Left lung (tissue), 10 donors: Measurements from ENCODE around the gene SMARCD3. TPM values are rescaled to one million over a fixed set of nuclear protein-coding genes. Genes with fewer than 3 reads are reported as not detected.
A peak's percentile ranks its signal among the peaks of the same experiment; 100 is the strongest.

Experiments
- ATAC-seq: fragments of 200-7000 bp; cut with Tn5 transposase; one replicate; pipeline ENCODE4 v1.9.1; 2020; ENCODE audit warnings: moderate library complexity
- DNase-seq, 4 donors: peaks; one replicate each; pipeline ENCODE4 v3.0.0-alpha.2; 2013 to 2020
- H3K27ac ChIP-seq, 2 donors: fragments of 200-600 bp; sonication (generic) in 1 of 2; one replicate each; pipeline versions ENCODE4 v1.5.0 to v1.8.0; 2020 to 2021
- H3K27me3 ChIP-seq, 2 donors: fragments of 200-600 bp; sonication (generic) in 1 of 2; one replicate each; pipeline versions ENCODE4 v1.5.0 to v1.8.0; 2020 to 2021
- H3K36me3 ChIP-seq, 2 donors: fragments of 200-600 bp; sonication (generic) in 1 of 2; one replicate each; pipeline versions ENCODE4 v1.5.0 to v1.8.0; 2020 to 2021
- H3K4me1 ChIP-seq, 2 donors: fragments of 200-600 bp; one replicate each; pipeline ENCODE4 v1.8.0; 2021
- H3K4me3 ChIP-seq, 2 donors: fragments of 200-600 bp; sonication (generic) in 1 of 2; one replicate each; pipeline versions ENCODE4 v1.5.0 to v1.8.0; 2020 to 2021; ENCODE audit warnings: mild to moderate bottlenecking in 1 of 2
- H3K9me3 ChIP-seq, 2 donors: fragments of 200-600 bp; sonication (generic) in 1 of 2; one replicate each; pipeline versions ENCODE4 v1.5.0 to v1.8.0; 2020 to 2021
- intact Hi-C, 2 donors: fragments of 100-400 bp; cut with DNase I; formaldehyde crosslinking; loops; one replicate each; pipeline versions ENCODE4 v1.11.2 to v1.14.2; 2022
- polyA plus RNA-seq, 6 donors: library from polyadenylated mRNA; unstranded; fragments of 120-200 nt; gene quantifications; one replicate each; pipeline ENCODE4 v1.2.1, GENCODE V29; 2013; ENCODE audit not compliant: insufficient read length in 6 of 6
- total RNA-seq, 2 donors: library from RNA; stranded (reverse); fragmentation: NEBNext Ultra II Directional; extraction: Animal tissue kit (Norgen Biotek cat#: 25700); gene quantifications; one replicate each; pipeline ENCODE4 v1.2.1, GENCODE V29; 2021
- TF ChIP-seq, protein P1 (sequence below), 2 donors: fragments of 200-600 bp; sonication (generic) in 1 of 2; IDR thresholded peaks; one replicate each; pipeline versions ENCODE4 v1.5.0 to v1.8.0; 2021; ENCODE audit warnings: antibody characterized with exemption in 2 of 2
- donor health status: DM: no; HTN: yes; CAD: no.
- donor health status: DM: no; HTN: no; CAD: no.

The SMARCD3 gene
- total and polyA plus RNA-seq, 8 donors: 45.5 to 130 (median 95.3) TPM

DNA sequence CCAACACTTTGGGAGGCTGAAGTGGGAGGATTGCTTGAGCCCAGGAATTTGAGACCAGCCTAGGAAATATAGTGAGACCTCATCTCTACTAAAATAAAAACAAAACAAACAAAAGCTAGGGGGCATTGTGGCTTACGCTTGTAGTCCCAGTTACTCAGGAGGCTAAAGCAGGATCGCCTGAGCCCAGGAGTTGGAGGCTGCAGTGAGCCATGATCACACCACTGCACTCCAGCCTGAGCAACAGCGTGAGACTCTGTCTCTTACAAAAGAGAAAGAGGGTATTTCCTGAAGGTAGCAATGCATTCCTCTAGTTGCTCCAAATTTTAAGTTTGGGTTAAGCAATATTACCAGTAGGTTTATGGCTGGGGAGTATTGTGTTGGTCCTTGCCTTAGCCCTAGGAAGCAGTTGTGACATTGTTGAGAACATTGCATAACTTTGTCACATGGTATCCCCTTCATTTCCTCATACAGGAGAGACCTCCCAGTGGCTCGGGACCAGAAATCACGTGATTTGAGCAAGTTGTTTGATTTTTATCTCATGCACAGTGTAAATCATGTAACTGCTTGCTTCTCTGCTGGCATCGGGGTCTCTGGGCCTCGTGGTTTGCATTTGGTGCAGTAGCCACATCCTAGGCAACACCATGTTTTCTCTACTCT, 23.3 kb upstream of the SMARCD3 start:
- Histone ChIP-seq H3K27ac (peak overlapping the region; percentile 51 to 88), H3K9me3 (no peaks in the 10 kb centered on the region), H3K36me3 (peaks cover 0 to 3% of the 10 kb centered on the region in 2 donors), H3K27me3 (no peaks in the 10 kb centered on the region), H3K4me3 (no peak overlapping the region), H3K4me1 (peaks cover 6 to 53% of the 10 kb centered on the region in 2 donors)
- TF ChIP-seq, protein P1, sequence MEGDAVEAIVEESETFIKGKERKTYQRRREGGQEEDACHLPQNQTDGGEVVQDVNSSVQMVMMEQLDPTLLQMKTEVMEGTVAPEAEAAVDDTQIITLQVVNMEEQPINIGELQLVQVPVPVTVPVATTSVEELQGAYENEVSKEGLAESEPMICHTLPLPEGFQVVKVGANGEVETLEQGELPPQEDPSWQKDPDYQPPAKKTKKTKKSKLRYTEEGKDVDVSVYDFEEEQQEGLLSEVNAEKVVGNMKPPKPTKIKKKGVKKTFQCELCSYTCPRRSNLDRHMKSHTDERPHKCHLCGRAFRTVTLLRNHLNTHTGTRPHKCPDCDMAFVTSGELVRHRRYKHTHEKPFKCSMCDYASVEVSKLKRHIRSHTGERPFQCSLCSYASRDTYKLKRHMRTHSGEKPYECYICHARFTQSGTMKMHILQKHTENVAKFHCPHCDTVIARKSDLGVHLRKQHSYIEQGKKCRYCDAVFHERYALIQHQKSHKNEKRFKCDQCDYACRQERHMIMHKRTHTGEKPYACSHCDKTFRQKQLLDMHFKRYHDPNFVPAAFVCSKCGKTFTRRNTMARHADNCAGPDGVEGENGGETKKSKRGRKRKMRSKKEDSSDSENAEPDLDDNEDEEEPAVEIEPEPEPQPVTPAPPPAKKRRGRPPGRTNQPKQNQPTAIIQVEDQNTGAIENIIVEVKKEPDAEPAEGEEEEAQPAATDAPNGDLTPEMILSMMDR (IDR thresholded peaks at IDR 0.05): no peak
- ATAC-seq (peak; percentile 85), DNase-seq (peak in 3 of 4 donors; percentile 49 to 81 (median 70))
- intact Hi-C loops: no loop called here

DNA sequence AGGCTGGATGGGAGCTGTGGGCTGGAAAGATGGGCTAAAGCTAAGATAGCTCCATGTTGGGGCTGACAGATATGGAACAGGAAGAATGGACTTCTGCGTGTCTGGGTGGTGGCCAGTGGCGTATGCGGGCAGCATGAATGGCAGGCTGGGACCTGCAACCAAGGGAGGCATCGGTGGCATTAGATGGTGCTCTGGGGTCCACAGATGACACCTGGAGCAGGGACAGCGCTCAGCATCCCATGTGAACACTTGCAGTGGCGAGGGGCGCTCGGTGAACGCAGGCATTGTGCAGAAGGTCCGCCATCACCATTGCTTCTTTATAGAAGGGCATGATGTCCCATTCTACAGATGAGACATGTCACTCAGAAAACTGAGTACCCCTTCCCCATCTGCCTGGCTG, 21.0 kb upstream of the SMARCD3 start:
- no peak overlapping the region for H3K4me3 ChIP-seq
- H3K9me3 ChIP-seq: no peaks in the 10 kb centered on the region
- intact Hi-C loops: no loop called here
- peaks cover 0 to 3% of the 10 kb centered on the region in 2 donors for H3K36me3 ChIP-seq
- TF ChIP-seq, protein P1 (IDR thresholded peaks at IDR 0.05): no peak
- no peaks in the 10 kb centered on the region for H3K27me3 ChIP-seq
- no peak overlapping the region for H3K27ac ChIP-seq
- peaks cover 6 to 40% of the 10 kb centered on the region in 2 donors for H3K4me1 ChIP-seq
- no peak for ATAC-seq
- DNase-seq: no peak

DNA sequence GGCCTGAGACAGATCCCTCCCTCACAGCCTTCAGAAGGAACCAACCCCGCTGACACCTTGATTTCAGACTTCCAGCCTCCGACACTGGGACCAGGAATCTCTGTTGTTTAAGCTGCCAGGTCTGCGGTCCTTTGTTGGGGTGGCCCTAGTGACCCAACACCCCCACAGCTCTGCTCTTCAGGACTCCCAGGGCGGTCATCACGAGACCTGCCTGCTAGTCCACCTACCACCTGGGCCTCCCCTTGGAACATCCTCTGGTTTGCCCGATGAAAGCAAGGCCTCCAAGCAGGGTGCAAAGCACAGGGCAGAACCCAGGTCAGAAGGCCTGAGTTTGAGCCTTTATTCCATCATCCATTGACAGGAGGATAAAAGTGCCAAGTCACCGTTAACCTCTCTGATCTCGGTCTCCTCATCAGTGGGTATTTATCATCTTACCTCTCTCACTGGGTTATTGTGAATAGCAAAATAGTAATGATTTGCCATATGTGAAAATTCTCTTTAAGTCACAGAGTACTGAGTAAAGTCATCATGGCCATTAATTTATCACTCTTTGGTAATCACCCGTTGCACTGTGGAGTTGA, 16.9 kb upstream of the SMARCD3 start:
- Histone ChIP-seq H3K36me3 (peaks cover 0 to 3% of the 10 kb centered on the region in 2 donors), H3K4me1 (no peaks in the 10 kb centered on the region), H3K4me3 (no peak overlapping the region), H3K27ac (no peak overlapping the region), H3K27me3 (peaks cover 0 to 14% of the 10 kb centered on the region in 2 donors), H3K9me3 (no peaks in the 10 kb centered on the region)
- ATAC-seq: no peak
- intact Hi-C loops: no loop called here
- DNase-seq: no peak
- TF ChIP-seq, protein P1 (IDR thresholded peaks at IDR 0.05): no peak

DNA sequence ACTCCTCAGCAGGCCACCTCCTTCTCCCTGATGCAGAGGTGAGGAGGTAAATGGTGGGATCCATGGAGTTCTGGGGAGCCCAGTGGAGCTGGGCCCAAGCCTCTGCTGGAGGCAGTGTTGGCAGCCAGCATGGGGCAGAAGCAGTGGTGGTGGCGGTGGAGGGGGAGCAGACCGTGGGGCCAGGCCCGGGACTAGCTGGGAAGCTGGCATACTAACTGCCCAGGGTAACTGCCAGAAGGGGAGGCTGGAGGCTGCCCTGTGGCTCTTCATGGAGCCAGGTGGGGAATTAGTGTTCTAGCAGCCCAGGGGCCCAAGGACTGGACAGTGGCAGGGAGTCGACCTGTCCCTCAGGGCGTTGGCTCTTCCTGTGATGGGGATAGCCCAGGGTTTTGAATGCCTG, 16.1 kb upstream of the SMARCD3 start:
- no peaks in the 10 kb centered on the region for H3K9me3 ChIP-seq

DNA sequence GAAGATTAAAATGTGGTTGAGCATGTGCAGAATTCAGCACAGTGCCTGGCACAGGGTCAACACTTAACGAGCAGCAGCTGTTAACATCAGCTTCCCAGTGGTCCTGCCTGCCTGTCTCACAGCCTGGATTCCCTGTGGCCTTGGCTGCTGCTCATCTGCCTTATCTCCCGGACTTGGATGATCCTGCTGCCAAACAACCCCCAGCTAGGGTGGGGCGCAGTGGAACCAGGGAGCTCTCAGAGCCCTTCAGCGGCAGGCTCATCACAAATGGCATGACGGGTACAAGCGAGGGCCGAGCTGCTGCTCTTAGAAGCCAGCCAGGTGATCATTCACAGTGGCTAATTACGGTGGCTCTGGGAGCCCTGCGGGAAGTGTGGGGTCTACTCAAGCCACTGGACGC, 13.0 kb upstream of the SMARCD3 start:
- TF ChIP-seq, protein P1 (IDR thresholded peaks at IDR 0.05): no peak
- Histone ChIP-seq H3K27ac (no peak overlapping the region), H3K36me3 (no peaks in the 10 kb centered on the region), H3K4me1 (no peaks in the 10 kb centered on the region), H3K9me3 (no peaks in the 10 kb centered on the region), H3K27me3 (peaks cover 0 to 18% of the 10 kb centered on the region in 2 donors), H3K4me3 (no peak overlapping the region)
- ATAC-seq (no peak), DNase-seq (peak in 1 of 4 donors; percentile 60)
- intact Hi-C loops: no loop called here

More for the DNA sequence above, 16.1 kb upstream of the SMARCD3 start:
- Histone ChIP-seq H3K27me3 (peaks cover 0 to 18% of the 10 kb centered on the region in 2 donors), H3K36me3 (no peaks in the 10 kb centered on the region), H3K4me3 (no peak overlapping the region), H3K4me1 (no peaks in the 10 kb centered on the region), H3K27ac (no peak overlapping the region)
- ATAC-seq (no peak), DNase-seq (peak in 1 of 4 donors; percentile 59)
- TF ChIP-seq, protein P1 (IDR thresholded peaks at IDR 0.05): no peak
- intact Hi-C loops: no loop called here
